Sciatic nerve (tissue), 2 donors: Measurements from ENCODE around the gene FGGY. TPM values are rescaled to one million over a fixed set of nuclear protein-coding genes. Genes with fewer than 3 reads are reported as not detected.
"Not testable (repeated sequence)": the region's sequence is repeated elsewhere in the genome, so short reads cannot be mapped to it uniquely, and the experiment has no call there.

Source experiments
- ATAC-seq: fragments of 200-7000 bp; cut with Tn5 transposase; one replicate; pipeline ENCODE4 v1.9.1; 2020; ENCODE audit warnings: mild to moderate bottlenecking, moderate library complexity
- DNase-seq: peaks from one replicate; pipeline ENCODE4 v3.0.0-alpha.2; 2020; ENCODE audit warnings: low spot score
- intact Hi-C: fragments of 100-400 bp; cut with DNase I; formaldehyde crosslinking; loops from one replicate; pipeline ENCODE4 v1.14.2; 2022
- total RNA-seq: library from RNA; stranded (reverse); fragmentation: NEBNext Ultra II Directional; extraction: Animal tissue kit (Norgen Biotek cat#: 25700); gene quantifications from one replicate; pipeline ENCODE4 v1.2.1, GENCODE V29; 2021
- donor health status: DM: no; HTN: no; CAD: no.
- donor health status: DM: no; HTN: no; CAD: no.

Gene FGGY
- total RNA-seq, 1 donor from 2014 or later = 41.1 TPM

DNA sequence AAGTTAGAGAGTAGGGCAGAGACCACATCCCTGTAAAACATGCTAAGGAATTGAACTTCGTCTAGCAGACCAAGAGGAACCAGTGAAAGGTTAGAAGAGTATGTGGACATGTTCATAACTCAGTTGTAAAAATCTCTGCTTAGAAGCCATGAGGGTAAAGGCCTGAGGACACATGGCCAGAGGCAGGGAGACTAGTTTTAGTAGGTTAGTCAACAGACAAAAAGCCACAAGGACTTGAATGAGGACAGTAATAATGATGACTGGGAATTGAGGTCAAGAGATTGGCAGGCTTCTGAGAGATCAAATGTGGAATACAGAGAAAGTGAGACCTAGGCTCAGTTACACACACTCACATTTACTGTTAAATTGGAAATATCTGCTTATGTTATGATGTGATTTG lies 312.4 kb downstream of the FGGY start:
- DNase-seq = no peak
- no peak for ATAC-seq
- intact Hi-C loops = no loop called here

DNA sequence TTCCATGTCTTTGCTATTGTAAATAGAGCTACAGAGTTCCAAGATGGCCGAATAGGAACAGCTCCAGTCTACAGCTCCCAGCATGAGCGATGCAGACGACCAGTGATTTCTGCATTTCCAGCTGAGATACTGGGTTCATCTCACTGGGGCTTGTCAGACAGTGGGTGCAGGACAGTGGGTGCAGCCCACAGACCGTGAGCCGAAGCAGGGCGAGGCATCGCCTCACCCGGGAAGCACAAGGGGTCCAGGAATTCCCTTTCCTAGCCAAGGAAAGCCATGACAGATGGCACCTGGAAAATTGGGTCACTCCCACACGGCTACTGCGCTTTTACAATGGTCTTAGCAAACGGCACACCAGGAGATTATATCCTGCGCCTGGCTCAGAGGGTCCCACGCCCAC lies 313.6 kb downstream of the FGGY start:
- DNase-seq, intact Hi-C loops: not testable (repeated sequence)

DNA sequence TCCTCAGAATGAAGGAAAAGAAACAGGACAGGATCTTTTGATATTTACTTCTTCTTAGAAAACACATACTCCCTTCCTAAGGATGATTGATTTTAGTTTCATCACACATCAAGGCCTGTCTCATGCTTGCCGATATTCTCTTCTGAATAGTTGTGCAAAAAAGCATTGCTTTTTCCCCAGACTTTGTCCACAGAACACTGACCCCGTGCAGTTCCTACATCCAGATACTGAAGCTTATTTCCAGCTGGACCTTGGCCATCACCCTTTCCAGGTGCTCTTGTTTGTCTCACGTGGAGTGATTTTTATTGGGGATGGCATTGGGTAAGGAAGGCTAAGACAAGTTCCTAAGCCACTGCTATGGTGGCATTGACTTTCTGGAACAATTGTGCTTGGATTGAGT lies 320.5 kb downstream of the FGGY start:
- ATAC-seq = no peak
- intact Hi-C loops = no loop called here

More for the DNA sequence above, 313.6 kb downstream of the FGGY start:
- not testable (repeated sequence) for ATAC-seq

DNA sequence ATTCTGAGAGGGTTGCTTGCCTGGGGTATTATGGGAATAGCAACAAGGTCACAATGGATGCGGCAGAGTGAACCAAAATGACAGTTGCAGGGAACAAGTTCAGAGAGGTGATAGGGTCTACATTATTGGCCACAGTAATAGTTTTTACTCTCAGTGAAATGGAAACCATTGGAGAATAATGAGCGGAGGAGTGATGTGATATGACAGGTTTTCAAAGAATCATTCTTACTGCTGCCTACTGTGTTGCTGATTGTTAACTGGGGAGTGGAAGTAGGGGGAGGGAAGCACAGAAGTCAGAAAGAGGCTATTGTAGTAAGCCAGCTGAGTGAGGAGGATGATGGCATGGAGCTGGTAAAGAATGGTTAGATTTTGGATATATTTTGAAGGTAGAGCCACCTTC lies 322.7 kb downstream of the FGGY start:
- ATAC-seq (no peak), DNase-seq (no peak)
- intact Hi-C loops = no loop called here

More for the DNA sequence above, 320.5 kb downstream of the FGGY start:
- no peak for DNase-seq

DNA sequence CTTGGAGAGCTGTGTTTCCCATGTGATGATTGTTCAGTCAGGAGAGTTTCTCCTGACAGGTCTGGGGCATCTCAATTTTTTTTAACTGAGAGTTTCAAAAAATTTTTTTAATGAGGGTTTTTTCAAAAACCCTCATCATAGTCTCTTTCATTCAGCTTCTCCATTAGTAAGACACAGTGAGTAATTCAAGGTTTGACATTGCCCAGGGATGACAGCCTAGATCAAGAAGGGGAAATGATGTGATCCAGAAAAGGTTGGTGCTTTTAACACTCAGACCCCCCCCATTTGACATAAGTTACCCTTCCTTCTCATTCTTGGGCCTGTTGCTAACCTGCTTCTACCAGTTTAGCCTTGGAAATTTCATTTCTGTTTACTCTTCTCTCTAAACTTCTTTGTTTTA lies 328.5 kb downstream of the FGGY start:
- no peak for ATAC-seq

DNA sequence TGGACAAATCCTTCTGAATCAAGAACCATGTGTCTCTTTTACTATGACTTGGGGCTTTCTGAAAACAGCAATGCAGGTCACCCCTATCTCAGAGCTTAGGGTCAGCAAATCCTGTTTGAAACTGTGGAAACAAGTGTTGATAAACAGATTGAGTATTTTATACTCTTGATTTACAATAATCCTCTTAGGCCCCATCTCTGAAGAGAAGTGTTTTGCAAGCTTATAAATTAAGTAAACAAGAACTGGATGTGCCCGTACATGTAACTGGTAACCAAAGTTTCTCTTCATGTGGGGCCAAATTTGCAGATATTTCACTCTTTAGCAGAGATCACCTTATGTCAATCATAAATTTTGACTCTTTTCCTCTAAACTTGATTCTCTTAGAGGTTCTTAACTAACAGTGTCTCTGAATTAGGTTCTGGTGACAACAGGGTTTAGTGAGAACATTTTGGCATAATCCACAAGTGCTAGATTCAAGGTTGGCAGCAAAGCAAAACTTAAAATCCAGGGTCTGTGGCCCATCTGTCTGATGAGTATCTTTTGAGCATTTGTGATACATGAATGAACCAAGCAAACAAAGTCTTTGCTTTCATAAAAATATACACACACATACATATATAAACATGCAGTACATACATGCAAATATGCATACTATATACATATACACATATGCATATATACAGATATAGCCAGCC lies 334.8 kb downstream of the FGGY start:
- DNase-seq (no peak), ATAC-seq (no peak)
- intact Hi-C loops = no loop called here

More for the DNA sequence above, 328.5 kb downstream of the FGGY start:
- DNase-seq = no peak
- intact Hi-C loops = no loop called here

DNA sequence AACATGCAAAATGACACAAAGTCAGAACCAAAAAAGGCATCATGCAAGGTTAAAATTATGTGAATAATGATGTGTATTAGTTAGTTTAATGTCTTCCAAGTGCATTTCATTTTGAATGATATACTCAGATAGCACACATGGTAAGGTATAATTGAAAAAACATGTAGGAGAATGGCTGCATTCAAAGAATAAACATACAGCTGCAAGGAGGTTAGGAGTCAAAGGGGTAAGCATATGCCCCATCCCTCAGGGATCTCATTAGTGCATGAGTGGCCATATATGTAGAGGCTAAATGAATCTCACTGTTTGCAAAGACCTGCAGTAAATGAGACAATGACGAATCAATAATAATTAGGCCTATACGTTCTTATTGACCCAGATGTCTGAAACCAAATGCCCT lies 338.2 kb downstream of the FGGY start:
- intact Hi-C loops = no loop called here
- no peak for DNase-seq
- no peak for ATAC-seq

DNA sequence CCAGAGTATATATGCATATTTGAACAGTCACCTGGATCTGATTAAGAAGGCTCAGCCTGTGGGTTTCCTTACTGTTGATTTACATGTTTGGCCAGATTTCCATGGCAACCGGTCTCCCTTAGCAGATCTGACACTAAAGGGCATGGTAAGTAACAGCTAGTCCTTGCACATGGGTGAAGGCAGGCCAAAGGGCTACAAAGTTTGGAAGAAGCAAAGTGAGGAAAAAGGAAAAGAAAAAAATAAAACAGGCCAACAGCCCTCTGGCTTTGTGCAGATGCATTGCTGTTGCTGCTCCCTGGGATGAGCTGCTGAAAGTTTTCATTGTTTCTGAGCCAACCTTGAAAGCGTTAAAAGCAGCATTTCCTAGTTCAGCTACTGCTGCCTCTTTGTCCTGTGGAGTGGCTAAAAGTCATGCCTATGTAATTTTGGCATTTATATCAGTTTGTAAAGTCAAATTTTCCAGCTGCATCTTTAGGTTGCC lies 341.4 kb downstream of the FGGY start:
- DNase-seq (no peak), ATAC-seq (peak; percentile 91)
- intact Hi-C loops = no loop called here

DNA sequence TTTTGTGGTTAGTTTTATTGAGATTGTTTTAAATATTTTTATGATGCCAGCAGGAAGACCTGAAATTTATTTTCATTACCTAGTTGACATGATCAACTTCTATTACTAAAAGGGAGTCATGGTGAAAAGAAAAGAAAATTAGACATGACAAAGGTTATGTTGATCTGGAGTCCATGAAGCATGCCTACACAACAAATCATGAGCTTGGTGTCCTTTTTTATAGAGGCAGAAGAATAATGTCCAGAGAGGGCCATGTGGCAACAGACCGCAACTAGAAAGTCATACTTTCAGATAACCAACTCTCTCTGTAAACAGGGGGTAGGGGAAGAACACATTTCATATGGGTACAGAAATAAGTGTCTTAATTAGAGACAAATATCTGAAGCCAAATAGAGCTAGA lies 342.4 kb downstream of the FGGY start:
- no peak for ATAC-seq
- no peak for DNase-seq
- intact Hi-C loops = no loop called here

DNA sequence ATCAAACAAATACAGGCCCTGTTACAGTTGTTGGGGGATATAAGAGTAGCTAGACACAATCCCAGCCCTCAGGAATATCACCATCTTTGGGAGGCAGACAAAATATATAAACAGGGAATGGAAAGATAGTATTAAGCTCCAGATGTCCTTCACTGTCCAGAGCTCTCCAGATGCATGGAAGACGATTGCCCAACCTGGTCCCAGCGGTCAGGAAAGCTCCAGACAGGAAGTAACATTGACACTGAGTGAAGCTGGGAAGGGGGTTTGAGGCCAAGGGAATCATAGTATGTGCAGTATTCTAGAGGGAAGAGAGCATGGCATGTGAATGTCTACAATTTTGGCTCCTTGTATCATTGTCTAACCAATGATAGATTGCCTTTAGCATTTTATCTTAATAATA lies 344.0 kb downstream of the FGGY start:
- ATAC-seq (no peak), DNase-seq (no peak)
- intact Hi-C loops = no loop called here

DNA sequence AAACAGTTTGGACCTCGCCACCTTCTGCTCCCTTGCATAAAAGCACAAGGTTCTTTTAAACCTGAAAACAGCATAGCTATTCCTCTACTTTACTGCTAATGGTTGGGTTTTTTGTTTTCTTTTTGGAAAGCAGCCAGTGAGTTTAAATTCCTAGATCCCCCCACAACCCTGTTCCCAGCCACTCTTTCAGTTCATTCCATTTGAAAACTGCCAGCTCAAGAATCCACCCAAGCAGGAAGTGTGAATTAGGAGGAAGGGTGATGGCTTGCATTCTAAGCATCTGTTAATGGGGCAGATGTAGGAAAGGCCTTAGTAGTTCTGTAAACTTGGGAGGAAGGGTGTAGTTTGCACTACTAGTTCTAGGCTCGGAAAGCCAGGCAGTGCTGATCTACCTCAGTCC lies 344.9 kb downstream of the FGGY start:
- ATAC-seq (no peak), DNase-seq (no peak)
- intact Hi-C loops = no loop called here

DNA sequence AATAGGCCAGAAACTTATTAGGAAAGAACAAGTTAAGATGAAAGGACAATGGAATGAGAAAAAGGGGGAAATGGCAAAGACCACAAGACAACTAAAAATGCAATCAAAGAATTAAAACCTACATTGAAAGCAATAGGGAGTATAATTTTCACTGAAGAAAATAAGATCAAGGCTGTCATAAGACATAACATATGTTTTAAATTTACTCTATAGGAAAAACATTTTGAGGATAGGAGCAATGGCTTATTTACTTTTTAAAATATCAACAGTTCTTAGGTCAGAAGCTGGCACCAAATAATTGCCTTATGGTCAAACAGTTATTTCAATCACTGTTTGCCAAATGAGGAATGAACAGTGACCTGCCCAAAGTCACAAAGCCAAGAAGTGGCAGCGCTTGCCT lies 346.6 kb downstream of the FGGY start:
- no peak for DNase-seq
- ATAC-seq = no peak
- intact Hi-C loops = no loop called here

DNA sequence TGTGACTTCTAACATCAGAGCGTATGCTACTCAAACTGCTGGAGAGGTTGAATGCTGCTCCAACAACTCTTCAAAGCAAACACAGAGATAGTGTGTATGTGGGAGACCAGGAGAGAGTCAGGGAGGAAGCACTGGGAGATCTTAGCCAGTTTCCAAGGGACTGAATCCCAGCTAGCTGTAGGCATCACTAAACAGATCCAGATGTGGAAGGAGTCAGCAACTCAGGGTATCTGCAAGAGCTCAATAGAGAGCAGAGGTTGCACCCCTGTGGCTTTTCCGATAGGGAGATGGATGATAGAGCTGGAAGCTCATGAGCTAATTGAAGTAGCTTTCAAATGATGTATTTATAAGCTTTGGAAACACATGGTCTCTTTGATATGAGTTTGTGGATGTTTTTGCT lies 349.0 kb downstream of the FGGY start:
- intact Hi-C loops = no loop called here
- peak; percentile 81 for ATAC-seq
- DNase-seq = no peak

DNA sequence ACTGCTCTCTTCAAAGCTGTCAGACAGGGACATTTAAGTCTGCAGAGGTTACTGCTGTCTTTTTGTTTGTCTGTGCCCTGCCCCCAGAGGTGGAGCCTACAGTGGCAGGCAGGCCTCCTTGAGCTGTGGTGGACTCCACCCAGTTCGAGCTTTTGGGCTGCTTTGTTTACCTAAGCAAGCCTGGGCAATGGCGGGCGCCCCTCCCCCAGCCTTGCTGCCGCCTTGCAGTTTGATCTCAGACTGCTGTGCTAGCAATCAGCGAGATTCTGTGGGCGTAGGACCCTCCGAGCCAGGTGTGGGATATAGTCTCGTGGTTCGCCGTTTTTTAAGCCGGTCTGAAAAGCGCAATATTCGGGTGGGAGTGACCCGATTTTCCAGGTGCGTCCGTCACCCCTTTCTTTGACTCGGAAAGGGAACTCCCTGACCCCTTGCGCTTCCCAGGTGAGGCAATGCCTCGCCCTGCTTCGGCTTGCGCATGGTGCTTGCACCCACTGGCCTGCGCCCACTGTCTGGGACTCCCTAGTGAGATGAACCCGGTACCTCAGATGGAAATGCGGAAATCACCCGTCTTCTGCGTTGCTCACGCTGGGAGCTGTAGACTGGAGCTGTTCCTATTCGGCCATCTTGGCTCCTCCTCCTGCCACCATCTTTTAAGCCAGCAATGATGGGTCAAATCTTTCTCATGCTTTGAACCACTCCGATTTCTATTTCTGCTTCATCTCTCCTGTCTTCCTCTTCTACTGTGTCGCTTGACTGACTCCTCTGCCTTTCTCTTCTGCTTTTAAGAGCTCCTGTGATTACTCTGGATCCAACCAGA lies 356.5 kb downstream of the FGGY start:
- DNase-seq, ATAC-seq, intact Hi-C loops: not testable (repeated sequence)

DNA sequence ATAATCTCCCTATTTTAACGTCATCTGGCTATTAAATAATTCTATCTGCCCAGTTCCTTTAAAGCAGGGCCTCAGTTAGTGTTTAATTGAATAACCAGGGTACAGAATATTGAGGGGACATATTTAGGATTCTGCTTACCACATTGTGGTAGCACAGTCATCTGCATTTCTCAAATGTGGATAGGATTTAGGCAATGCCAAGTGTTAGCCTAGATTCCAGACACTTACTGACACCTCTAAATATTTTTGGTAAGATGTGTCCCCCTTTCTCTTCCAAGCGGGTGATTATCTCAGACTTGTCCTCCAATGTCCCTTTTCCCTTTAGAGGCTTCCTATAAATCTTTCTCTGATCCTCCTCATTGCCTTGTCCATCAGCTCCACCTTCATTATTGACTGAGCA lies 357.1 kb downstream of the FGGY start:
- ATAC-seq (no peak), DNase-seq (no peak)
- intact Hi-C loops = no loop called here

DNA sequence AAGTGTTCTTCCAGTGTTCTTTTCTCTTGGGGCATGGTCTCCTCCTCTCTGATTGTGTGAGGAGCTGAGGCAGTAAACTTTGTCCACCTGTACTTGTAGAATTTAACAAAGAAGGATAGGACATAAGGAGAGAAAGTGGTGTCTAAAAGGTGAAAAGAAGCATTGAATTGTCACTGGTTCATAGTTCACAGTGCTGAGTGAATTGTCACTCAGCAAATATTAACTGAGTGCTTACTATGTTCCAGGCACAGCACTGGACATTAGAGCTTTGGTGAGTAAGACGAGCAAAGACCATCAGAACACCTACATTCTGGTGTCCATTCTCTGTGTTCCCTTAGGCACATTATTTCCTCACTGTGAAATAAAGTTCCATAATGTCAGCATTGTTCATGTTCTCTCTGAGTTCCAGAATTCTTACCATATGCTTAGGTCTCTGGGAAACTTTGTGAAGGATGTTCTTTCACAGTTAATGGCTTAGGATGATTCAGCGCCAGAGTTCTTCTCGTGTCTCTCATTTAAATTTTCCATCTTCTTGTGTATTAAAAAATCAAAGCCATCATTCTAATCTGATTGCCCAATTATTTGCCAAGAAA lies 361.1 kb downstream of the FGGY start:
- DNase-seq = no peak
- ATAC-seq = no peak

DNA sequence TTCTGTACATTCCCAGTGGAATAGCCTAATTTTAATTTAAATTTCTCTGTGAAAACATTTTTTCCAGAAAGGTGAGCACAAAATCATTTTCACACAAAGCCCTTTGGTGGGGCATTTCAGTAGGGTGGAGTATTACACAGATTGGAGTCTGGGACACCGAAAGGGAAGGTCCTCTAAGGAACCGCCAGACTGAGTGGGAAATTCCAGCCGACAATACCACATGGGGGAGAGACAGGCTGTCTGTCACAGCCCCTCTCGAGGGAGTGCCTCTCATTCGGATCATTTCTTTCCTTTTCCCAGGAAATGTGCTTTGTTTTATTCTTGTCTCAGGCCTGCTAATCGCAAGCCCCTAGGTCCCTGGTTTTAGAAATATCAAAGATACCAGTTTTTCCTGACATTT lies 367.3 kb downstream of the FGGY start:
- ATAC-seq (no peak), DNase-seq (no peak)

More for the DNA sequence above, 361.1 kb downstream of the FGGY start:
- intact Hi-C loops = no loop called here

DNA sequence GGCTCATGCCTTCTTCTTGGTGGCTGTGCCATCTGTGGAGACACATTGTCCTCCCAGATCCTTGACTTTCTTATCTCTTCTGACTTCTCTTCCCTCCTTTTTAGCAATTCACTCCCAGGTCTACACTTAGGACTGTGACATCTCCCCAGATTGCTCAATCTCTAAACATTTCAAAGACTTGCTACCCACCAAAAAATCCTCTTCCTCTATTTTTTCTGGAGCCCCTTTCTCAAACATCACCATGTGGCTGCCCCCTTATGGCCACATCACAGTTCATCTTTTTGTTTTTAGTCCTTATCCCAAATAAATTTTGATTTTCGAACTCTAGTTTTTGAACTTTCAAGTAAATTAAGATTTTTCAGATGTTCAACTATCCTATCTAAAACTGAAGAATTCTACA lies 369.2 kb downstream of the FGGY start:
- intact Hi-C loops = no loop called here
- no peak for ATAC-seq
- no peak for DNase-seq

More for the DNA sequence above, 367.3 kb downstream of the FGGY start:
- intact Hi-C loops = no loop called here

DNA sequence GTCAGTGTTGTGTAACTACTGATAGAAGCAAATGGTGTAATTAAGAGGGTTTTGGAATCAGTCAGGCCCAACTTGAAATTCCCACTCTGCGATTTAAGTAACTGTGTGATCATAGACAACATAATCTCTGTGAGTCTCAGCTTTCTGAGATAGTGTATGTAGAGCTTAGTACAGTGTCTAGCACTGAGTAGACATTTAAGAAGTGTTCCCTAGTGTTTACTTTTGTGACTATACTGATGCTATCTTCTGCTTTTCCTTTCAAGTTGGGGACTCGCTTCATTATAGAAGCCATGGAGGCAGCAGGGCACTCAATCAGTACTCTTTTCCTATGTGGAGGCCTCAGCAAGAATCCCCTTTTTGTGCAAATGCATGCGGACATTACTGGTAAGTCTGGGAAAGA lies 370.1 kb downstream of the FGGY start:
- DNase-seq (no peak), ATAC-seq (no peak)
- intact Hi-C loops = no loop called here

DNA sequence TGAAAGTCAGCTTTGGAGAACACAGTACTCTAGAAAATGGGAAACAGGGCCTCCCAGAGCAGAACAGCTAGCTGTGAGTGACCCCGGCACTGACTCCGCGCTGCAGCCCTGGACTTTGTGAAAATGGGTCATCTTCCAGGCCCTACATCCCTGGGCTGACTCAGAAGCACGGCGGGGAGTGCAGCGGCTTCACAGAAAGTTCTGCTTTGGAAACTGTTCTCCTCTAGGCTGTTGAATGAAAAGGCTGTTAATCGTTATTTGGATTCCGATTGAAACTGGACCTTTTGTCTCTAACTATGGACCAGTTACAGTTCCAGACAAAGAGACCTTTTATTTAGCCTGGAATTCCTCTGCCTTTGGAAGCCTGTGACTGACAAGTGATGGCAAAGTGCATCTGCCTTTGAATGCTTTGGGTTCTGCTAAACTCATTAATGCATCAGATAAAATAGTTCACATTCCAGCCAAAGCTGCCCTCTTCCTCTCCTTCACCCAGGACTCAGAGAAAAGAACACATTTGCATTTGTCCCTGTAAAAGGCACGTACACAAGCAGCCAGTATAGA lies 372.9 kb downstream of the FGGY start:
- peak; percentile 78 for DNase-seq
- intact Hi-C loops = no loop called here
- ATAC-seq = peak; percentile 88
